HFF-Myc (cell line): Measurements from ENCODE around the gene MYH10.
"Not testable (repeated sequence)": the region's sequence is repeated elsewhere in the genome, so short reads cannot be mapped to it uniquely, and the experiment has no call there.

Source experiments
- DNase-seq: peaks from one replicate; pipeline ENCODE4 v3.0.0-alpha.2; 2011; ENCODE audit warnings: low read depth; ENCODE audit errors: extremely low read depth
- H3K4me3 ChIP-seq: replicated peaks from 2 replicates; pipeline ENCODE4 v1.5.1; 2011; ENCODE audit warnings: low read depth, mild to moderate bottlenecking, control low read depth, low read length
- CTCF ChIP-seq: IDR thresholded peaks from 2 replicates; pipeline ENCODE4 v1.5.1; 2012; ENCODE audit warnings: mild to moderate bottlenecking, low read depth, low read length, control low read depth; ENCODE audit errors: missing control alignments

The MYH10 gene

GRCh38 chr17:8662076-8662831 lies 31.7 kb upstream of the MYH10 start:
- no peak for TF ChIP-seq CTCF
- no peak overlapping the region for H3K4me3 ChIP-seq
- DNase-seq: no peak

- H3K4me3 ChIP-seq, DNase-seq: not testable (repeated sequence)
Observed at GRCh38 chr17:8660709-8661108, 30.2 kb upstream of the MYH10 start.

GRCh38 chr17:8659758-8660410 lies 29.4 kb upstream of the MYH10 start:
- TF ChIP-seq CTCF: no peak
- DNase-seq: no peak
- no peak overlapping the region for H3K4me3 ChIP-seq

- DNase-seq: no peak
- H3K4me3 ChIP-seq: no peak overlapping the region
- TF ChIP-seq CTCF: no peak
Observed at GRCh38 chr17:8658810-8659209, 28.3 kb upstream of the MYH10 start.

- H3K4me3 ChIP-seq: no peak overlapping the region
- DNase-seq: no peak
- no peak for TF ChIP-seq CTCF
Observed at GRCh38 chr17:8656693-8657092, 26.2 kb upstream of the MYH10 start.

GRCh38 chr17:8654822-8655221 lies 24.3 kb upstream of the MYH10 start:
- no peak for TF ChIP-seq CTCF
- H3K4me3 ChIP-seq: no peak overlapping the region
- no peak for DNase-seq

- no peak for DNase-seq
- H3K4me3 ChIP-seq: no peak overlapping the region
- TF ChIP-seq CTCF: no peak
Observed at GRCh38 chr17:8651013-8651412, 20.5 kb upstream of the MYH10 start.
